ENCODE data around the gene ACTL7B.
"Not testable (repeated sequence)": the region's sequence is repeated elsewhere in the genome, so short reads cannot be mapped to it uniquely, and the experiment has no call there.

Gene ACTL7B

DNA sequence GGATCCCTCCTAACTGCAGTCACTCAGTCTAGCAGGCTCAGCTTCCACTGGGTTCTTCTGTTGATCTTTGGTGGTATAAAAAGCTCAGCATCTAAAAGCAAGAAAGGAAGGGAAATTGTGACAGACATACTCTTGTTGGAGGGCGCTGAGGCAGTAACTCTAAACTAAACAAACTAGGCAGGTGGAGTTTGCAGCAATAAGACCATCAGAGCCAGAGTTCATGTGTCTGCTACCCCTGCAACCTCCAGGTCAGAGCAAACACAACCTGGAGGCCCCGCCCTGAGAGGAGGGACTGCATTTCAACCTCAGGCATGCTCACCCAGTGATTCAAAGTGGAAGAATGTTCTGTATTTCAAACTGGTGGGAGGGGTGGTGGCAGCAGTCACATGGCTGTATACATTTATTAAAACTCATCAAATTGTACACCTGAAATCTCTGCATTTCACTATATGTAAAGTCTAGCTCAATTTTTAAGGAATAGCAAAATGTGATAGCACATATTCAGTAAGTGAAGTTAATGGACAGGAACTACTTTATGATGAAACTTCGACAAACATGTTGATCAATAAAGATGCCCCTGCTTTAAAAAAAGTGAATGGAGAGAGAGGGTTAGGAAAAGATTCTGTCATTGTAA lies 13.4 kb upstream of the ACTL7B start:
- no peak for DNase-seq

GRCh38 chr9:108867829-108868228 lies 12.0 kb upstream of the ACTL7B start:
- DNase-seq = no peak

DNA sequence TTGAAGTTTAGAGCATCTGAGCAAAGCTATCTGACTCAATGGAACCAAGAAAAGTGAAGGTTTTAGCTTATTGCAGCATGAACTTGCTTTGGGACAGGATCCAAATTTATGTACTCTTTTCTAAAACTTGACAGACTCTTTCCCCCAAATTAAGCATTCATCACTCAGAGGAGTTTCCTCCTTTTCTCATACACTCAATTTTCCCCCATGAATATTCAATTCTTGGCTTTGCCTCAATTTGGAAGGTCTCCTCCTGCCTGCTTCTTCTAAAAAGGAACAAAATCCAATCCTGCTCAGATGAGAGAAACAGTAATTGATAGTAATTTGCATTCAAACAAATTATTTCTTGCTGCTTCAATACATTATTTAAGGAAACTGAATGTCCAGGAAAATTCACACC lies 11.3 kb upstream of the ACTL7B start:
- DNase-seq = no peak

DNA sequence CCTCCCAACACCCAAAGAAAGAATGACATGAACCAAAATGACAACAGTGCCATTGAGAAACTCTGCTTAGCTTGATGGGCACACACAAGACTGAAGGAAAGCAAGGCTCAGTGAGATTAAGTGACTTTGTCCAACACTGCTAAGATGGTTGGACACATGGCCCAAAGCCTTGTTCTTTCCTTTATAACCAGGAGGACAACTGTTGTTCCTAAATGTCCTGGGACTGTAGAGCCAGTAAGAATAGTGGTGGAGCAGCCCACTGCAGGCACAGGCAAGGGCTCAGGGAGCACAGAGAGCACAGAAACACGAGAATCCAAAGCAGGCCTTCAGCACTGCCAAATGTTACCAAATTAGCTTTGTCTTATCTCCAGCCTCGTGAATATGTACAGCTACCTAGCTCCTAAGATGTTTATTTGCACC lies 10.2 kb upstream of the ACTL7B start:
- no peak for DNase-seq

- no peak for DNase-seq
These were observed 9.3 kb upstream of the ACTL7B start for GRCh38 chr9:108865037-108865436.

- no peak for DNase-seq
These were observed 8.7 kb upstream of the ACTL7B start for GRCh38 chr9:108864446-108864845.

DNA sequence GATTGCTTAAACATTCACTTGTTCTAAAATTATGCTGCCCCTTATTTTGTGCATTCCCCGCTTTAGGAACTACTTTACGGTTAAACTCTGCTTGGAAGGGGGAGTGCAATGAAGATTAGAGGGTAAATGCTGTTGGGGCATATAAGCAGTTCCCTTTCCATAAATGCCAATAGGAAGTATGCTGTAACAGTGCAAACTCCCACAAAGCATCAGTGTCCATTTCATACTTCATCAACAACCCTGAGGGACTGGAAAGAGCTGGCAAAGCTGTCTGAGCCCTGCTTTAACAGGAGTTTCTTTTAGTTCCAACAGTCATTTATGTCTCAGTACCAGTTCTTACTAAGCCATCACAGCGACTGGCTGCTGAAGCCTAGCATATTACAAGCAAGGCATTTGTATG lies 8.1 kb upstream of the ACTL7B start:
- DNase-seq = no peak

- no peak for DNase-seq
These were observed 6.2 kb upstream of the ACTL7B start, which contains the start of gene ACTL7A for GRCh38 chr9:108861997-108862396. Gene ACTL7A, plus strand, starts transcription at chr9:108862266. Its CDS starts 57 bp downstream, at chr9:108862323.

GRCh38 chr9:108861464-108861863 lies 5.7 kb upstream of the ACTL7B start:
- no peak for DNase-seq

GRCh38 chr9:108860764-108861163 lies 5.0 kb upstream of the ACTL7B start:
- DNase-seq = no peak

DNA sequence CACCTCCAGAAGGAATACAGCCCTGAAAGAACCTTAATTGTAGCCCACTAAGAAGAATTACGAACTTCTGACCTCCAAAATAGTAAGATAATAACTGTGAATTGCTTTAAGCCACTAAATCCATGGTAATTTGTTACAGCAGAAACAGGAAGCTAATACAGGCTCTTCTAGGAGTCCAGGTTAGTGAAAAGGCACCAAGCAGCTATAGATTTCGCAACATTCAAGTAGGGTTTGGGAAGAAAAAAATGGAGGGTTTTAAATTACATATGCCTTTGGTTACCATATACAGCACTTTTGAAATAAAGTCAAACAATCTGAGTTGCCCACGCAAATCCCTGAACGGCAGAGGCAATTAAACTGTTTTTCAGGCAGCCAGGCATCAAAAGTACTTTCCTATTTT lies 4.6 kb upstream of the ACTL7B start:
- no peak for DNase-seq

DNA sequence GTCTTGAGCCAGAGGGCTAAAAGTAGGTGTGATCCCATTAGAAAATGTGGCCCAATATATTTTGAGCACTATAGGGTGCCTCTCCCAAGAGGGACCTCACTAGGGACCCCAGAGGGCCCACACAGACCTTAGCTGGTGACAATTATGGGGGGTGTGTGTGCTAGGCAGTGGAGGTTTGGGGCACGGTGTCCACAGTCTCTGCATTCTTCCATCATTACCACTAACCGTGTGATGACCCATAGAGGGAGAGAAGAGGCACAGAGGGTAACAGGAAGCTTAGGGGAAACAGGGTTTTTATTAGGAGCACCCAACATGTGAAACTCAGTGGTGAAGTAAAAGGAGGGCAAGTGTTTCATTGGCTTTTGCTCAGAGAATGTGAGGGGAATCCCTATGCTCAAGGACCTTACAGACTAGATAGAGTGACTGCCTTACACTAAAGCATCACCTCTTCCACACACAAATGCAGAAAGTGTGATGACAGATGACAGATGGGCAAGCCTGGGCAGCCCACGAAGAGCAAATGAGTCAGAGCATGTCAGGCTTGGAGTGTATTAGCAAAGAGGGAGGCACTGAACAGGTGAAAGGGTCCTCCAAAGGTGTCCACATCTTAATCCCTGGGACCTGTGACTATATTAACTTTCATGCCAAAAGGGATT lies 3.8 kb upstream of the ACTL7B start:
- DNase-seq = no peak

DNA sequence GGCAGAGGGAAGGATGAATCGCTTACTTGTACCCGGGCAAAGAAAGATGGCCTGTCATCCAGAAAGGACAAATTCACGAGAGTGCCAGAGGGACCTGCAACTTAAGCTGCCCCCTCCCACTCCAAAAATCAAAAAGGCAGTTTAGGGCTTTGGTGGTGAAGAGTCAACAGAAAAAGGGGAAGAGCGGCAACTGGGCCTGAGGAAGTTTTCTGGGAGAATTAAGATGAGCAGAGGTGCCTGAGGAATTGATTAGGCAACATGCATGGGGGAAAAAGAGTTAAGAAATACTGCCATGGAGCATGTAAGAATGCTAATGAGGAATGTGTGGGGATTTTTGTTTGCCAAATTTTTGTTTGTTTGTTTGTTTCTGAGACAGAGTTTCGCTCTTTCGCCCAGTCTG lies 1.8 kb upstream of the ACTL7B start:
- DNase-seq = no peak

DNA sequence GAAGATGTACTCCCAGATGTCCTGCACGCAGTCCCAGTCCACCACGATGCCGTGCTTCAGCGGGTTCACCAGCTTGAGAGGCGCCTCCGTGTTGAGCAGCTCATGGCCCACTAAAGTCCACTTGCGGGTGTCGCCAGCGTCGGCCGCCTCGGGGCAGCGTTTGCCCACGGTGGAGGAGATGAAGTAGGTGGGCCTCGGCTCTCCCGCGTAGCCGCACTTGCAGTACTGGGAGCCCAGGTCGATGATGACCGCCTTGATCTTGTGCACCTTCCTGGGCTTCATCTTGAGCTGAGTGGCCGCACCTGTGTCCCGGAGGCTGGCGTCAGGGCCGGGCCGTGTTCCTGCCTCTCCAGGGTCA lies 278 bp downstream of the ACTL7B start:
- DNase-seq = no peak

DNA sequence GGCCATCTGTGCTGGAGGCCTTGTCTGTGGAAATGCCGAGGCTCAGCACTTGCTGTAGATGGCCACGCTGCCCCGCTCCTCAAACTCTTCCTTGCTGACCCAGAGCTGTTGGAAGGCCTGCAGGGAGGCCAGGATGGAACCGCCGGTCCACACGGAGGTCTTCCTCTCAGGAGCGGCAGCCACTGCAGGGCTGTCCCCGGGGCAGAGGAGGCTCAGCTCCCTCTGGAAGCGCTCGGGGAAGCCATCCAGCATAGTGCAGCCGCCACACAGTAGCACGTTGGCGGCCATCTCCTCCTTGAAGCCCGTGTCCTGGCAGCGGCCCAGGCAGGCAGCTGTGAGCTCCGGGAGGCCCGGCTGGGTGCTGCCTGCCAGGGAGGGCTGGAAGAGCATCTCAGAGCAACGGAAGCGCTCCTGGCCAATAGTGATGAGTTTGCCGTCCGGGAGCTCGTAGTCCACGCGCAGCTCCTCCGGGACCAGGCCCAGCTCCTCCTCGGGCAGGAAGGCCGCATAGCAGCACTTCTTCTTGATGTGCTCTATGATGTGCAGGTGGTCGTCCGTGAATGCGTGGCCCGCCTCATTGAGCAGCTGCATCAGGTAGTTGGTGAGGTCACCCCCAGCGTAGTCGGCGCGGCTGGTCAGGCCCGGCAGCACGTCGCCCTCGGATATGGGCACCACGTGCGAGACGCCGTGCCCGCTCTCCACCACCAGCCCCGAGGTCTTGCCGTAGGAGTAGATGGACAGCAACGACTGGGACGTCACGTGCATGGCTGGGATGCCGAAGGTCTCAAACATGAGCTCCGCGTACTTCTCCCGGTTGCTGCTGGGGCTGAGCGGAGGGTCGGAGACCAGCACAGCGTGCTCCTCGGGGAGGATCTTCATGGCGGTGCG lies 901 bp downstream of the ACTL7B start:
- no peak for DNase-seq

DNA sequence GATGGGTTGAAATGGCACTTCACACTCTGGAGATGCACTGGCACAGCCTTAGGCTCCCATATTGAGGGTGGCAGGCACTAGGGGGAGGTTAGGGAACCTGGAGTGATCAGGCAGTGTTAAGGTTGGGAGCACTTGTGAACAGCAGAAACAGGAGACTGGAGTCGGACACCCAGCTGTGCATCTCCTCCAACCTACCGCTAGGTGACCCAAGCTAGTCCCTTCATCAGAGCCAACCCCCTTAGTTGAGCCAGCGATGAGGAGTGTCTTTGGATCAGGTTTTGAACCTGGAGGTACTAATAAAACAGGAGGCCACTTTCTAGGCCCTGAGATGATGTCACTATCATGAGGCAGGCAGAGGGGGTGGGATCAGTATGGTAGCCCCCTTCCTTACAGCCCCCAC lies 1.7 kb downstream of the ACTL7B start:
- DNase-seq = no peak

GRCh38 chr9:108852079-108852478 lies 3.7 kb downstream of the ACTL7B start:
- DNase-seq = no peak

GRCh38 chr9:108851138-108851537 lies 4.6 kb downstream of the ACTL7B start:
- DNase-seq = no peak

DNA sequence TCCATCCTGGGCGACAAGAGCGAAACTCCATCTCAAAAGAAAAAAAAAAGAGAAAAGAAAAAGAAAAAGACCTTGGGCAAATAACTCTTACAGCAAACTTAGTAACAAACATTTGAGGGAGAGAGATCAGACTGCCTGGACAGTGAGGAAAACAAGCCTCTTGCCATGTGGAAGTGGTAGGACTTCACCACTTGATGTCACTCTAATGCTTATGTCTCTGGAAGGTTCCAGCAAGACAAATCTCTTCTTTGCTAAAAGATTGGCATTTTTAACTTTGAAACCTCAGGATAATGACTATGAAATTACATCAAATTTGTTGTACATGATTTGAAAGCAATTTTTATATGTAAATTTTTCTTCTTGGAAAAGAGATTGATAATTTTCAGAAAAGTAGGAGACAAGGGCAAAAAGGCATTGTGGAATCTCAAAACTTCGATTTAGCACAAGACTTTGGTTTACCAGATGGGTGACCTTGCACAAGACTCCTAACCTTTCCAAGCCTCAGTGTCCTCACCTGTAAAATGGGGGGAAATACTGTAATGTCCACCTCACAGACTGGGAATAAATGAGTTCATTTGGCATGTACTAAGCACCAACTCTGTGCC lies 5.4 kb downstream of the ACTL7B start:
- DNase-seq = no peak

- not testable (repeated sequence) for DNase-seq
These were observed 7.5 kb downstream of the ACTL7B start for GRCh38 chr9:108848296-108848695.

DNA sequence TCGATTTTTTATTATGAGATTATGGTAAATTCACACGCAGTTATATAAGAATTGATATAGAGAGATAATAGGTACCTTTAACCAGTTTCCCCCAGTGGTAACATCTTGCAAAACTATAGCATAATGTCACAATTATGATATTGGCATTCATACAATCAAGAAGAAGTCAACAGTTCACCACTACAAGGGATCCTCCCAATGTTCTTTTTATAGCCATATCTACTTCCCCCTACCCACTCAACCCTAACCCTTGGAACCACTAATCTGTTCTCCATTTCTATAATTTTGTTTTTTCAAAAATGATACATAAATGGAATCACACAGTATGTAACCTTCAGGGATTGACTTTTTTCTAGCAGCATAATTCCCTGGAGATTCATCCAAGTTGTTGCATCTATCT lies 9.8 kb downstream of the ACTL7B start:
- no peak for DNase-seq

DNA sequence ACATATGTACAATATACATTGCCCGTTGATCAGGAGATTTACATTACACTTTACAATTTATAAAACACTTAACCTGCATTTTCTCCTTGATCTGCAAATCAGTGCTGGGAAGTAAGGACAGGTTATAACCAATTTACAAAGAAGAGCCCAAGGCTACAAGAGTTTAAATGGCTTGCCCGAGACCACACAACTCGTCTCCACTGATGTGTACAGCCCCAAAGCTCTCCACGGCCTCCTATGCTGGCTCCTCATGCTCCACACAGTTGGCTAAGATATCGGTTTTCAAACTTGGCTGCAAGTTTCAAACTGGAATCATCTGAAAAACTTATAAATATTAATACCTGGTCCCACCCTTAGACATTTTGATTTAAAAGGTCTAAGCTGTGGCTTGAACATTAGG lies 10.3 kb downstream of the ACTL7B start:
- DNase-seq = no peak

DNA sequence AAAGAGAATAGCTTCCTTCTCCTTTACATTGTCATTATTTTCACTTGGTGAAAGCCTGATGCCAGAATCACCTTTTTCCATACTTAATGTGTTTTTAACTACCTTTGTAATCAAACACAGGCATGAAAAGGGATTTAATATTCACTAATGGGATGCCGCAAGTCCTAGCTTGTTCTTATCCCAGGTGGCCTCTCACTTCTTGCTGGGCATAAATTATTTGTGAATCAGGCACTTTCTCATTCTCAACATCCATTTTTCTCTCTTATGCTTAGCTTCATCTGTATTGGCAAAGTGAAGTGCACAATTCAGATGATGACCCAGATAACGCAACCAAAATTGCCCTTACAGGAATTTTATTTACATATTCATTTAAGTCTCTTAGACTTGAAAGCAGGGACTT lies 10.9 kb downstream of the ACTL7B start:
- DNase-seq = no peak

GRCh38 chr9:108844391-108844790 lies 11.4 kb downstream of the ACTL7B start:
- no peak for DNase-seq
